Kidney (tissue), 14 donors: ENCODE results near the gene HS3ST2. TPM values are rescaled to one million over a fixed set of nuclear protein-coding genes. Genes with fewer than 3 reads are reported as not detected.
A peak's percentile ranks its signal among the peaks of the same experiment; 100 is the strongest.

Experiments
- DNase-seq, 5 donors: peaks; one replicate each; pipeline ENCODE4 v3.0.0-alpha.2; 2013 to 2020
- FAIRE-seq: peaks from 2 replicates; lab custom pipeline; 2012; peaks lifted over from hg19 to GRCh38; lab: Jason Lieb, UNC
- H3K27ac ChIP-seq, 2 donors: one replicate each; pipeline ENCODE4 v1.7.0; 2013; ENCODE audit warnings: low read depth in 2 of 2, low read length in 2 of 2, inconsistent platforms in 1 of 2
- H3K27me3 ChIP-seq: one replicate; pipeline ENCODE4 v1.7.1; 2013; ENCODE audit warnings: low read length, inconsistent platforms; ENCODE audit not compliant: control insufficient read depth, insufficient read depth
- H3K36me3 ChIP-seq, 3 donors: one replicate each; pipeline versions ENCODE4 v1.7.0 to v1.7.1; 2013; ENCODE audit warnings: low read length in 3 of 3, control low read depth in 1 of 3, inconsistent platforms in 1 of 3; ENCODE audit not compliant: insufficient read depth in 3 of 3, control insufficient read depth in 2 of 3
- H3K4me1 ChIP-seq, 3 donors: one replicate each; pipeline versions ENCODE4 v1.7.0 to v1.7.1; 2013; ENCODE audit warnings: low read length in 3 of 3, inconsistent platforms in 1 of 3, low read depth in 1 of 3; ENCODE audit not compliant: control insufficient read depth in 2 of 3, insufficient read depth in 2 of 3
- H3K4me3 ChIP-seq, 3 donors: one replicate each; pipeline versions ENCODE4 v1.7.0 to v1.8.1; 2013; ENCODE audit warnings: low read length in 3 of 3, control low read depth in 1 of 3, inconsistent platforms in 1 of 3
- H3K9ac ChIP-seq, 3 donors: one replicate each; pipeline versions ENCODE4 v1.7.0 to v1.7.1; 2013; ENCODE audit warnings: low read length in 3 of 3, control low read depth in 1 of 3, inconsistent platforms in 1 of 3
- H3K9me3 ChIP-seq, 3 donors: one replicate each; pipeline versions ENCODE4 v1.7.0 to v1.7.1; 2013; ENCODE audit warnings: low read length in 3 of 3, control low read depth in 1 of 3, inconsistent platforms in 1 of 3; ENCODE audit not compliant: control insufficient read depth in 2 of 3, insufficient read depth in 1 of 3
- CTCF ChIP-seq: IDR thresholded peaks from 3 replicates; pipeline ENCODE4 v1.5.1; 2012; ENCODE audit warnings: mild to moderate bottlenecking, moderate library complexity, borderline replicate concordance; ENCODE audit not compliant: insufficient read depth; ENCODE audit errors: extremely low read depth
- intact Hi-C: fragments of 100-400 bp; cut with DNase I; formaldehyde crosslinking; loops from one replicate; pipeline ENCODE4 v1.11.1; 2022
- polyA plus RNA-seq: library from polyadenylated mRNA; stranded (reverse); fragments of 350-450 nt; fragmentation: Illumina TruSeq; extraction: RNeasy Lipid Tissue Mini Kit (QIAGEN cat#74804); gene quantifications from one replicate; pipeline ENCODE4 v1.2.3, GENCODE V29; 2014; ENCODE audit warnings: low read depth, low replicate concordance; ENCODE audit not compliant: insufficient read depth
- total RNA-seq: library from RNA; stranded (reverse); fragmentation: NEBNext Ultra II Directional; extraction: Animal tissue kit (Norgen Biotek cat#: 25700); gene quantifications from one replicate; pipeline ENCODE4 v1.2.1, GENCODE V29; 2021
- donor health status: control.
- donor health status: control.
- donor health status: control.
- donor health status: control.
- donor health status: control.
- donor health status: DM: yes; HTN: yes; CAD: no.
- donor health status: Normal renal cell carcinoma (clear cell type).

The HS3ST2 gene
- total and polyA plus RNA-seq, 2 donors from 2014 or later, result 1.5 TPM; not detected in 1

- intact Hi-C loops, result no loop called here
- no peak for FAIRE-seq
- Histone ChIP-seq H3K9ac (no peak overlapping the region), H3K27ac (no peak overlapping the region), H3K9me3 (no peaks in the 10 kb centered on the region), H3K4me3 (no peak overlapping the region), H3K4me1 (no peaks in the 10 kb centered on the region), H3K27me3 (no peaks in the 10 kb centered on the region), H3K36me3 (no peaks in the 10 kb centered on the region)
- no peak for TF ChIP-seq CTCF
- DNase-seq, result no peak
These were observed 73.5 kb downstream of the HS3ST2 start for GRCh38 chr16:22887445-22887844.

- Histone ChIP-seq H3K27ac (no peak overlapping the region), H3K9me3 (no peaks in the 10 kb centered on the region), H3K9ac (no peak overlapping the region), H3K36me3 (no peaks in the 10 kb centered on the region), H3K27me3 (no peaks in the 10 kb centered on the region), H3K4me3 (no peak overlapping the region), H3K4me1 (no peaks in the 10 kb centered on the region)
- DNase-seq (peak in 2 of 5 donors; percentile 39 to 43), FAIRE-seq (no peak)
- intact Hi-C loops, result no loop called here
- TF ChIP-seq CTCF, result no peak
These were observed 74.8 kb downstream of the HS3ST2 start for GRCh38 chr16:22888791-22889190.

- Histone ChIP-seq H3K36me3 (no peaks in the 10 kb centered on the region), H3K27me3 (no peaks in the 10 kb centered on the region), H3K4me1 (no peaks in the 10 kb centered on the region), H3K9ac (no peak overlapping the region), H3K4me3 (no peak overlapping the region), H3K27ac (no peak overlapping the region), H3K9me3 (no peaks in the 10 kb centered on the region)
- no peak for DNase-seq
- TF ChIP-seq CTCF, result no peak
- intact Hi-C loops, result no loop called here
- FAIRE-seq, result no peak
These were observed 77.0 kb downstream of the HS3ST2 start for GRCh38 chr16:22890976-22891375.

GRCh38 chr16:22897184-22897583, 83.2 kb downstream of the HS3ST2 start:
- Histone ChIP-seq H3K4me1 (no peaks in the 10 kb centered on the region), H3K9ac (no peak overlapping the region), H3K27ac (no peak overlapping the region), H3K4me3 (no peak overlapping the region), H3K9me3 (no peaks in the 10 kb centered on the region), H3K36me3 (no peaks in the 10 kb centered on the region), H3K27me3 (no peaks in the 10 kb centered on the region)
- no peak for TF ChIP-seq CTCF
- intact Hi-C loops, result no loop called here
- FAIRE-seq, result no peak
- DNase-seq, result no peak
